ENCODE measurements around the gene CPT2. TPM values are rescaled to one million over a fixed set of nuclear protein-coding genes. Genes with fewer than 3 reads are reported as not detected.

The CPT2 gene
- total and polyA plus RNA-seq, 2 of the 13 experiments (the other 11 are each of a cell fraction or from before 2014, with no cell fraction given) = 12.6 to 14.6 TPM

GRCh38 chr1:53176452-53177208, 20.0 kb upstream of the CPT2 start (continued):
- no peak for TF ChIP-seq FOXA1 (IDR thresholded peaks at IDR 0.05)
- TF ChIP-seq FOXA1 (CRISPR knock-in tag; IDR thresholded peaks at IDR 0.05) = no peak
- TF ChIP-seq ZNF746 (CRISPR knock-in tag; IDR thresholded peaks at IDR 0.05) = no peak
- no peak for TF ChIP-seq ZKSCAN8 (CRISPR knock-in tag; IDR thresholded peaks at IDR 0.05; ENCODE audit: borderline replicate concordance)
- TF ChIP-seq SIX1 (CRISPR knock-in tag; IDR thresholded peaks at IDR 0.05; ENCODE audit: borderline replicate concordance) = no peak
- TF ChIP-seq PRMT3 (CRISPR knock-in tag; IDR thresholded peaks at IDR 0.05; ENCODE audit: borderline replicate concordance, low read depth) = no peak
- no peak for TF ChIP-seq ZNF777 (CRISPR knock-in tag; IDR thresholded peaks at IDR 0.05)
- TF ChIP-seq PCBP2 (optimal IDR thresholded peaks at IDR 0.05; ENCODE audit: low read depth, low read length, poor library complexity, severe bottlenecking) = no peak
- peak; percentile 15; the same call in 1 of the 2 replicates for TF ChIP-seq MAX (IDR thresholded peaks at IDR 0.05)
- no peak for TF ChIP-seq FOXP1 (IDR thresholded peaks at IDR 0.05)
- no peak; the same call in 1 of the 2 replicates for TF ChIP-seq FOXP1 (CRISPR knock-in tag; IDR thresholded peaks at IDR 0.05)
- 0 out of 2 replicates have a peak, but pooled peaks have one; percentile 24 for TF ChIP-seq ZNF264 (CRISPR knock-in tag; IDR thresholded peaks at IDR 0.05)
- no peak for TF ChIP-seq ZNF546 (CRISPR knock-in tag; conservative IDR thresholded peaks at IDR 0.05)
- no peak for TF ChIP-seq ZBTB7A (CRISPR knock-in tag; IDR thresholded peaks at IDR 0.05)
- no peak for TF ChIP-seq ZSCAN9 (CRISPR knock-in tag; IDR thresholded peaks at IDR 0.05; ENCODE audit: borderline replicate concordance)
- TF ChIP-seq NONO (IDR thresholded peaks at IDR 0.05) = no peak
- TF ChIP-seq NONO (CRISPR knock-in tag; conservative IDR thresholded peaks at IDR 0.05) = no peak
- no peak for TF ChIP-seq ZNF281 (CRISPR knock-in tag; IDR thresholded peaks at IDR 0.05; ENCODE audit: borderline replicate concordance)
- TF ChIP-seq ZSCAN25 (CRISPR knock-in tag; IDR thresholded peaks at IDR 0.05) = no peak
- no peak for TF ChIP-seq PHF5A (CRISPR knock-in tag; IDR thresholded peaks at IDR 0.05; ENCODE audit: low read depth, unreplicated experiment)
- TF ChIP-seq ZBTB8A (CRISPR knock-in tag; IDR thresholded peaks at IDR 0.05; ENCODE audit: borderline replicate concordance, low read depth) = no peak
- TF ChIP-seq ZNF773 (CRISPR knock-in tag; IDR thresholded peaks at IDR 0.05; ENCODE audit: borderline replicate concordance) = 0 out of 2 replicates have a peak, but pooled peaks have one; percentile 31
- TF ChIP-seq RNF2 (conservative IDR thresholded peaks at IDR 0.05; ENCODE audit: low read depth) = no peak
- TF ChIP-seq HCFC1 (IDR thresholded peaks at IDR 0.05; ENCODE audit: low read depth, low read length) = no peak
- no peak for TF ChIP-seq TAF15 (IDR thresholded peaks at IDR 0.05; ENCODE audit: low read depth, low read length, poor library complexity, severe bottlenecking)
- no peak for TF ChIP-seq ZNF772 (CRISPR knock-in tag; IDR thresholded peaks at IDR 0.05)
- TF ChIP-seq GLMP (CRISPR knock-in tag; IDR thresholded peaks at IDR 0.05; ENCODE audit: borderline replicate concordance) = no peak
- TF ChIP-seq KDM4B (CRISPR knock-in tag; IDR thresholded peaks at IDR 0.05) = no peak
- TF ChIP-seq YEATS2 (CRISPR knock-in tag; IDR thresholded peaks at IDR 0.05; ENCODE audit: borderline replicate concordance) = no peak
- TF ChIP-seq RBM39 (IDR thresholded peaks at IDR 0.05; ENCODE audit: low read depth, low read length, poor library complexity, severe bottlenecking) = no peak
